Loucy (cell line): ENCODE data around the gene RAD54L.
A peak's percentile ranks its signal among the peaks of the same experiment; 100 is the strongest.

Experiments
- H2AFZ ChIP-seq: fragments of 200-600 bp; sonication (generic); 2 replicates; pipeline ENCODE4 v1.6.0; 2016; ENCODE audit warnings: antibody characterized with exemption, mild to moderate bottlenecking, low read length, moderate library complexity
- H3F3A ChIP-seq: fragments of 200-600 bp; 2 replicates; pipeline ENCODE4 v1.6.0; 2016; ENCODE audit warnings: antibody characterized with exemption, low read depth, mild to moderate bottlenecking
- H3K27me3 ChIP-seq: fragments of 200-600 bp; sonication (generic); 2 replicates; pipeline ENCODE4 v1.6.1; 2014; ENCODE audit warnings: low read length, mild to moderate bottlenecking; ENCODE audit not compliant: insufficient read depth, poor library complexity, severe bottlenecking
- H3K36me3 ChIP-seq: fragments of 200-600 bp; sonication (generic); 2 replicates; pipeline ENCODE4 v1.6.1; 2016; ENCODE audit warnings: low read length; ENCODE audit not compliant: insufficient read depth
- H3K4me1 ChIP-seq: fragments of 200-600 bp; sonication (generic); 2 replicates; pipeline ENCODE4 v1.5.1; 2014; ENCODE audit warnings: low read length, mild to moderate bottlenecking; ENCODE audit not compliant: insufficient read depth, poor library complexity, severe bottlenecking
- H3K4me2 ChIP-seq: fragments of 200-600 bp; sonication (generic); 2 replicates; pipeline ENCODE4 v1.6.0; 2014; ENCODE audit warnings: antibody characterized with exemption, low read length, low read depth, mild to moderate bottlenecking; ENCODE audit not compliant: poor library complexity, severe bottlenecking
- H3K4me3 ChIP-seq: fragments of 200-600 bp; sonication (generic); 2 replicates; pipeline ENCODE4 v1.5.1; 2014; ENCODE audit warnings: low read length, mild to moderate bottlenecking, mixed read lengths; ENCODE audit not compliant: poor library complexity, severe bottlenecking
- H3K79me2 ChIP-seq: fragments of 200-600 bp; sonication (generic); 2 replicates; pipeline ENCODE4 v1.6.1; 2014; ENCODE audit warnings: low read length; ENCODE audit not compliant: insufficient read depth
- H3K9ac ChIP-seq: fragments of 200-600 bp; sonication (generic); 2 replicates; pipeline ENCODE4 v1.6.0; 2014; ENCODE audit warnings: mild to moderate bottlenecking, low read depth, low read length, moderate library complexity; ENCODE audit not compliant: poor library complexity, severe bottlenecking
- H3K9me2 ChIP-seq: fragments of 200-600 bp; sonication (generic); replicated peaks from 2 replicates; pipeline ENCODE4 v1.6.1; 2016; ENCODE audit warnings: low read depth, low read length, mixed read lengths
- H3K9me3 ChIP-seq: fragments of 200-600 bp; sonication (generic); 2 replicates; pipeline ENCODE4 v1.6.1; 2014; ENCODE audit warnings: mild to moderate bottlenecking, antibody characterized with exemption, low read length, low read depth; ENCODE audit not compliant: insufficient read depth
- H4K20me1 ChIP-seq: fragments of 200-600 bp; sonication (generic); 2 replicates; pipeline ENCODE4 v1.6.0; 2014; ENCODE audit warnings: antibody characterized with exemption, low read length, mild to moderate bottlenecking; ENCODE audit not compliant: insufficient read depth, poor library complexity, severe bottlenecking
- EZH2phosphoT487 ChIP-seq: fragments of 200-600 bp; IDR thresholded peaks from 2 replicates; pipeline ENCODE4 v1.6.1; 2018; ENCODE audit warnings: antibody characterized with exemption, mild to moderate bottlenecking, moderate library complexity, borderline replicate concordance
- TF ChIP-seq, protein P1 (sequence below): fragments of 200-600 bp; sonication (generic); conservative IDR thresholded peaks from 2 replicates; pipeline ENCODE4 v1.5.1; 2014; ENCODE audit warnings: mild to moderate bottlenecking, antibody characterized with exemption, low read length

RAD54L gene

DNA sequence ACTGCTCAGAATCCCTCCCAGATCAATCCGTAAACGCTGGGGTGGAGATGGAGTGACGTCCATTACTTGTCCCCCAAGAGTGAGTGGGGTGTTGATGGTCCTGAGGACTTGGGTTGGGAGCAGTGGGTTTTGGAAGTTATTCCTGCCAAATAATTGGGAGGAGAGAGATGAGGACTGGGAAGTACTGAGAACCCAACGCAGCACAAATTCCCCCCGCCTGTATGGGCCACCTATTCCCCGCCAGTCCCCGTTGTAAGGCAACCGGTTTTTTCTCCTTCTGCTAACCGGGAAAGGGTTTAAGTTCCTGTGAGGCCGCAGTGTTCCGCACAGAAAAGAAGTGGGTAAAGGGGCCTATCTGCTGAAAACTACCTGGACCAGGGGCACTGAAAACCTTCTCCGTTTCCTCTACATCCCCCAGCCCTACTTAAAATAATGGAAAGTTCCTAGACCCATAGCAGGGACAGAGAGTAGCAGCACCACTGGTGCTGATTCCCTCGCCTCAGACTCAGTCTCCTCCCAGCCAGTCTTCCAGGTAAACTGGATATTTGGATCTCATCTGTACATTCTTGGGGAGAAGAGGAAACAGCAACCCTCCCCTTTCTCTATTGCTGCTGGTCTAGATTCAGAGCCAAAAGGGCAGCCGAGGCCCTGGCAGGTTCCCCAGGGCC, 43.7 kb upstream of the RAD54L start:
- Histone ChIP-seq H3K79me2 (no peaks in the 10 kb centered on the region), H3K4me1 (peaks cover 4% of the 10 kb centered on the region), H3K9me3 (no peaks in the 10 kb centered on the region), H3K36me3 (no peaks in the 10 kb centered on the region), H3K4me3 (no peak overlapping the region), H4K20me1 (no peaks in the 10 kb centered on the region), H3K4me2 (peak overlapping the region; percentile 41), H3F3A (no peaks in the 10 kb centered on the region), H3K27me3 (no peaks in the 10 kb centered on the region), H3K9ac (no peak overlapping the region), H3K9me2 (no peaks in the 10 kb centered on the region), H2AFZ (peak overlapping the region; percentile 72; the same call in 1 of the 2 replicates)
- TF ChIP-seq, protein P1, sequence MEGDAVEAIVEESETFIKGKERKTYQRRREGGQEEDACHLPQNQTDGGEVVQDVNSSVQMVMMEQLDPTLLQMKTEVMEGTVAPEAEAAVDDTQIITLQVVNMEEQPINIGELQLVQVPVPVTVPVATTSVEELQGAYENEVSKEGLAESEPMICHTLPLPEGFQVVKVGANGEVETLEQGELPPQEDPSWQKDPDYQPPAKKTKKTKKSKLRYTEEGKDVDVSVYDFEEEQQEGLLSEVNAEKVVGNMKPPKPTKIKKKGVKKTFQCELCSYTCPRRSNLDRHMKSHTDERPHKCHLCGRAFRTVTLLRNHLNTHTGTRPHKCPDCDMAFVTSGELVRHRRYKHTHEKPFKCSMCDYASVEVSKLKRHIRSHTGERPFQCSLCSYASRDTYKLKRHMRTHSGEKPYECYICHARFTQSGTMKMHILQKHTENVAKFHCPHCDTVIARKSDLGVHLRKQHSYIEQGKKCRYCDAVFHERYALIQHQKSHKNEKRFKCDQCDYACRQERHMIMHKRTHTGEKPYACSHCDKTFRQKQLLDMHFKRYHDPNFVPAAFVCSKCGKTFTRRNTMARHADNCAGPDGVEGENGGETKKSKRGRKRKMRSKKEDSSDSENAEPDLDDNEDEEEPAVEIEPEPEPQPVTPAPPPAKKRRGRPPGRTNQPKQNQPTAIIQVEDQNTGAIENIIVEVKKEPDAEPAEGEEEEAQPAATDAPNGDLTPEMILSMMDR, result no peak
- no peak for TF ChIP-seq EZH2phosphoT487

DNA sequence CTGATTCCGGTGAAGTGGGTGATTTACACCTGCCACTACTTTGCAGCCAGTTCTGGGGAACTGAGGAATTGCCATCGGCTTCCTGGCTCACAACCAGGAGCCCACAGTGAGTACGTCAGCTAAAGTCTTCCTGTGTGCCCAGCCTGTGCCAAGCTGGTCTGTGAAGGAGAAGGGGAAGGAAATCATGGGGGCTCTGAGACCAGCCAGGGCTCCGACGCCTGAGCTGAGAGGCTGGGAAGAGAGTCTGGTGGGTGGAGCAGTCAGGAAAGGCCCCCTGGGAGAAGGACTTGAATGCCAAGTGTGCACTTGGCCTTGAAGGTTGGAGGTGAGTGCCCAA, 43.2 kb upstream of the RAD54L start:
- no peaks in the 10 kb centered on the region for H3K36me3 ChIP-seq
- H3K27me3 ChIP-seq, result no peaks in the 10 kb centered on the region
- H2AFZ ChIP-seq, result no peak overlapping the region
- no peaks in the 10 kb centered on the region for H3K9me2 ChIP-seq
- H4K20me1 ChIP-seq, result no peaks in the 10 kb centered on the region
- H3F3A ChIP-seq, result no peaks in the 10 kb centered on the region
- no peaks in the 10 kb centered on the region for H3K9me3 ChIP-seq
- no peaks in the 10 kb centered on the region for H3K79me2 ChIP-seq
- no peak overlapping the region for H3K9ac ChIP-seq
- H3K4me2 ChIP-seq, result no peak overlapping the region
- peaks cover under 1% of the 10 kb centered on the region for H3K4me1 ChIP-seq
- TF ChIP-seq, protein P1, result no peak
- TF ChIP-seq EZH2phosphoT487, result no peak
- no peak overlapping the region for H3K4me3 ChIP-seq

DNA sequence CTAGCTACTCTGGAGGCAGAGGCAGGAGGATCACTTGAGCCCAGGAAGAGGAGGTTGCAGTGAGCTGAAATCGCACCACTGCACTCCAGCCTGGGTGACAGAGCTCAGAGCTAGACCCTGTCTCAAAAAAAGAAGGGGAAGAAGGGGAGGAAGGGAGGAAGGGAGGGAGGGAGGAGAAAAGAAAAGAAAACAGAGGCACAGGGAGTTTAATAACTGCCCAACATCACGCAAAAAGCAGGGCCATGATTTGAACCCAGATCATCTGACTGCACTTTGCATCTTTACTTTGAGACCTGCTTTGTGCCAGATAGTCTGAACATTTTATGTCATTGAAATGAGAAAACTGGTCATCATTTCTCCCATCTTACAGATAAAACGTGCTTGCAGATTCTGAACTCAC, 42.4 kb upstream of the RAD54L start:
- Histone ChIP-seq H3K9me3 (no peaks in the 10 kb centered on the region), H3K9me2 (no peaks in the 10 kb centered on the region), H3F3A (no peaks in the 10 kb centered on the region), H3K4me3 (no peak overlapping the region), H3K4me1 (no peaks in the 10 kb centered on the region), H3K79me2 (no peaks in the 10 kb centered on the region), H3K4me2 (no peak overlapping the region), H3K27me3 (no peaks in the 10 kb centered on the region), H3K9ac (no peak overlapping the region), H3K36me3 (no peaks in the 10 kb centered on the region), H2AFZ (no peak overlapping the region), H4K20me1 (no peaks in the 10 kb centered on the region)
- TF ChIP-seq EZH2phosphoT487, result no peak

DNA sequence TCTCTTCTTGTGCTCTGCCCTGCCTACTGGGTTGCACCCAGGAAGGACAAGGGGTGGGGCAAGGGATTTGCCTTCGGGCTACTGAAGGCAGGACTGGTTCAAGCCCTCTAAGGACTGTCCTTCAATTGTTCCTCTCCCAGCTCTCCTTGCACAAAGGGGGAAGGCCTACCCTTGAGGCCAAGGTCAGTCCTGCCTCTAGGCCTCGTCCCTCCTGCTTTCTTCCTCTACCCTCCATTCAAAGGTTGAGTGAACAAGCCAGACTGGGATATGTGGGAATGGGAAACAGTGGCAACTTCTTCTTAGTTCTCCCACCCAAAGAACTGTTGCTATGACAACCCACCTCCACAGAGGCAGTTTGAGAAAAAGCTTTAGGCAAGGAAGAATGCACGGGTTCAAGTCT, 41.8 kb upstream of the RAD54L start:
- TF ChIP-seq, protein P1, result no peak
- TF ChIP-seq EZH2phosphoT487, result no peak
- Histone ChIP-seq H3K9me2 (no peaks in the 10 kb centered on the region), H4K20me1 (no peaks in the 10 kb centered on the region), H3K4me3 (no peak overlapping the region), H3K9me3 (no peaks in the 10 kb centered on the region), H3K9ac (no peak overlapping the region), H3K27me3 (no peaks in the 10 kb centered on the region), H3K36me3 (no peaks in the 10 kb centered on the region), H2AFZ (no peak overlapping the region), H3K79me2 (no peaks in the 10 kb centered on the region), H3K4me1 (no peaks in the 10 kb centered on the region), H3K4me2 (no peak overlapping the region), H3F3A (no peaks in the 10 kb centered on the region)
